Activated CD8-positive, alpha-beta memory T cell treated with anti-CD3 and anti-CD28 coated beads, Interleukin-2, amount 10 ng/mL, durations not matched to agents 7 days and 5 days (primary cell): ENCODE measurements around the gene TM9SF1. TPM values are rescaled to one million over a fixed set of nuclear protein-coding genes. Genes with fewer than 3 reads are reported as not detected.
A peak's percentile ranks its signal among the peaks of the same experiment; 100 is the strongest.

ENCODE experiments used
- ATAC-seq: fragments of 150-1000 bp; cut with Tn5 transposase; one replicate; pipeline ENCODE4 v1.10.0; 2021; ENCODE audit warnings: moderate library complexity
- CTCF ChIA-PET: fragments of 350-600 bp; sonication (Branson Sonifier 250); formaldehyde crosslinking; loops from one replicate; lab custom pipeline; 2021; ENCODE audit warnings: antibody characterized with exemption; lab: Charles Lee
- DNase-seq: peaks from one replicate; pipeline ENCODE4 v3.0.0-alpha.2; 2020
- H3K27ac Mint-ChIP-seq: one replicate; pipeline ENCODE4 v1.8.0; 2021; ENCODE audit warnings: mild to moderate bottlenecking, mixed read lengths
- H3K27me3 Mint-ChIP-seq: one replicate; pipeline ENCODE4 v1.8.0; 2021; ENCODE audit warnings: mixed read lengths
- H3K36me3 Mint-ChIP-seq: one replicate; pipeline ENCODE4 v1.8.0; 2021; ENCODE audit warnings: mild to moderate bottlenecking, mixed read lengths
- H3K4me1 Mint-ChIP-seq: one replicate; pipeline ENCODE4 v1.8.0; 2021; ENCODE audit warnings: mixed read lengths
- H3K4me3 Mint-ChIP-seq: one replicate; pipeline ENCODE4 v1.8.0; 2021; ENCODE audit warnings: mild to moderate bottlenecking, moderate library complexity, mixed read lengths
- H3K9me3 Mint-ChIP-seq: one replicate; pipeline ENCODE4 v1.8.0; 2022; ENCODE audit warnings: low read depth, mixed read lengths
- total RNA-seq, 2 experiments: library from RNA; stranded (reverse); gene quantifications; one replicate each; pipeline ENCODE4 v1.2.3, GENCODE V29; 2021

TM9SF1 gene
- total RNA-seq, 2 experiments from 2014 or later: 26.7 to 32.8 TPM

GRCh38 chr14:24177891-24178290, 17.4 kb downstream of the TM9SF1 start:
- ATAC-seq (no peak), DNase-seq (no peak)
- Mint-ChIP-seq H3K4me1 (peaks cover 10% of the 10 kb centered on the region), H3K27ac (no peak overlapping the region), H3K4me3 (no peak overlapping the region), H3K9me3 (no peaks in the 10 kb centered on the region), H3K36me3 (peaks cover 30% of the 10 kb centered on the region), H3K27me3 (no peaks in the 10 kb centered on the region)
- CTCF ChIA-PET: interaction anchor here (1.1 to 1.3 kb wide), 2 partner anchors 17 to 129 kb away, joined by 3 read pairs; partner anchors contain the start of gene IRF9

GRCh38 chr14:24177041-24177825, 18.0 kb downstream of the TM9SF1 start:
- Mint-ChIP-seq H3K36me3 (peaks cover 33% of the 10 kb centered on the region), H3K9me3 (no peaks in the 10 kb centered on the region), H3K27me3 (no peaks in the 10 kb centered on the region), H3K4me1 (peaks cover 12% of the 10 kb centered on the region), H3K27ac (no peak overlapping the region), H3K4me3 (no peak overlapping the region)
- DNase-seq (no peak), ATAC-seq (no peak)
- CTCF ChIA-PET: interaction anchor here (1.0 to 1.3 kb wide), 3 partner anchors 16 to 130 kb away, joined by 3 read pairs; partner anchors contain the start of gene IRF9

- H3K4me3 Mint-ChIP-seq: no peak overlapping the region
- H3K27me3 Mint-ChIP-seq: no peaks in the 10 kb centered on the region
- DNase-seq (no peak), ATAC-seq (no peak)
- CTCF ChIA-PET: interaction anchor here (1.0 to 1.1 kb wide), 2 partner anchors 15 to 39 kb away, joined by 3 read pairs; partner anchors contain the start of gene IRF9
- no peaks in the 10 kb centered on the region for H3K9me3 Mint-ChIP-seq
- peaks cover 17% of the 10 kb centered on the region for H3K4me1 Mint-ChIP-seq
- H3K36me3 Mint-ChIP-seq: peaks cover 35% of the 10 kb centered on the region
- no peak overlapping the region for H3K27ac Mint-ChIP-seq
Measured at GRCh38 chr14:24176599-24176998, 18.6 kb downstream of the TM9SF1 start.

- CTCF ChIA-PET: interaction anchor here (0.8 to 4.3 kb wide), 4 partner anchors 11 to 58 kb away, joined by 3 to 35 read pairs (median 3); partner anchors contain the start of genes DCAF11, IRF9 and NRL
- peak overlapping the region; percentile 69 for H3K27ac Mint-ChIP-seq
- peak overlapping the region; percentile 77 for H3K4me3 Mint-ChIP-seq
- peaks cover 37% of the 10 kb centered on the region for H3K4me1 Mint-ChIP-seq
- H3K9me3 Mint-ChIP-seq: no peaks in the 10 kb centered on the region
- no peaks in the 10 kb centered on the region for H3K27me3 Mint-ChIP-seq
- H3K36me3 Mint-ChIP-seq: peaks cover 36% of the 10 kb centered on the region
- no peak for ATAC-seq
- no peak for DNase-seq
Measured at GRCh38 chr14:24172871-24173281, 22.4 kb downstream of the TM9SF1 start.

GRCh38 chr14:24172261-24172860, 22.9 kb downstream of the TM9SF1 start:
- Mint-ChIP-seq H3K4me3 (peak overlapping the region; percentile 77), H3K4me1 (peaks cover 41% of the 10 kb centered on the region)

GRCh38 chr14:24171422-24172260, 23.6 kb downstream of the TM9SF1 start, which contains the start of gene REC8:
REC8 (plus strand) TSS chr14:24172080; CDS start chr14:24172553, 473 bp downstream.
- H3K27me3 Mint-ChIP-seq: no peaks in the 10 kb centered on the region
- no peaks in the 10 kb centered on the region for H3K9me3 Mint-ChIP-seq
- peak within 1 kb of the TSS; percentile 83 for H3K27ac Mint-ChIP-seq
- H3K4me3 Mint-ChIP-seq: peak within 1 kb of the TSS; percentile 77
- H3K4me1 Mint-ChIP-seq: peaks cover 45% of the 10 kb centered on the region
- CTCF ChIA-PET: interaction anchor here (0.6 to 4.3 kb wide), 6 partner anchors 8 to 58 kb away, joined by 3 to 35 read pairs (median 4); partner anchors contain the start of genes DCAF11, EMC9 and IRF9
- H3K36me3 Mint-ChIP-seq: peaks cover 38% of the 10 kb centered on the region
- peak; percentile 93 for DNase-seq
- ATAC-seq: peak; percentile 87

More at GRCh38 chr14:24172261-24172860, 22.9 kb downstream of the TM9SF1 start:
- CTCF ChIA-PET: interaction anchor here (0.6 to 4.3 kb wide), 3 partner anchors 11 to 58 kb away, joined by 3 to 35 read pairs (median 3); partner anchors contain the start of genes DCAF11 and IRF9
- ATAC-seq (no peak), DNase-seq (no peak)
- no peaks in the 10 kb centered on the region for H3K27me3 Mint-ChIP-seq
- peaks cover 40% of the 10 kb centered on the region for H3K36me3 Mint-ChIP-seq
- no peaks in the 10 kb centered on the region for H3K9me3 Mint-ChIP-seq
- H3K27ac Mint-ChIP-seq: peak overlapping the region; percentile 83

- H3K27me3 Mint-ChIP-seq: no peaks in the 10 kb centered on the region
- CTCF ChIA-PET: no interaction called here
- peak overlapping the region; percentile 71 for H3K27ac Mint-ChIP-seq
- H3K9me3 Mint-ChIP-seq: no peaks in the 10 kb centered on the region
- H3K4me3 Mint-ChIP-seq: no peak overlapping the region
- H3K4me1 Mint-ChIP-seq: peaks cover 64% of the 10 kb centered on the region
- DNase-seq: no peak
- H3K36me3 Mint-ChIP-seq: peaks cover 64% of the 10 kb centered on the region
- ATAC-seq: no peak
Measured at GRCh38 chr14:24167469-24168114, 27.6 kb downstream of the TM9SF1 start.

- Mint-ChIP-seq H3K27me3 (no peaks in the 10 kb centered on the region), H3K4me3 (no peak overlapping the region), H3K27ac (no peak overlapping the region), H3K9me3 (no peaks in the 10 kb centered on the region), H3K36me3 (peaks cover 76% of the 10 kb centered on the region), H3K4me1 (peaks cover 60% of the 10 kb centered on the region)
- ATAC-seq: no peak
- no peak for DNase-seq
- CTCF ChIA-PET: no interaction called here
Measured at GRCh38 chr14:24165785-24166184, 29.5 kb downstream of the TM9SF1 start.

GRCh38 chr14:24164518-24164991, 30.7 kb downstream of the TM9SF1 start:
- Mint-ChIP-seq H3K36me3 (peaks cover 79% of the 10 kb centered on the region), H3K27ac (no peak overlapping the region), H3K9me3 (no peaks in the 10 kb centered on the region), H3K27me3 (no peaks in the 10 kb centered on the region), H3K4me1 (peaks cover 64% of the 10 kb centered on the region), H3K4me3 (no peak overlapping the region)
- no peak for ATAC-seq
- DNase-seq: no peak
- CTCF ChIA-PET: no interaction called here

GRCh38 chr14:24162093-24162492, 33.1 kb downstream of the TM9SF1 start:
- CTCF ChIA-PET: interaction anchor here (1.1 to 5.0 kb wide), 20 partner anchors 9 to 146 kb away, joined by 3 to 99 read pairs (median 8); partner anchors contain the start of genes CARMIL3, CHMP4A, CIDEB and DCAF11
- ATAC-seq: no peak
- H3K9me3 Mint-ChIP-seq: no peaks in the 10 kb centered on the region
- H3K4me1 Mint-ChIP-seq: peaks cover 54% of the 10 kb centered on the region
- peaks cover 82% of the 10 kb centered on the region for H3K36me3 Mint-ChIP-seq
- no peak for DNase-seq
- no peaks in the 10 kb centered on the region for H3K27me3 Mint-ChIP-seq
- peak overlapping the region; percentile 99 for H3K27ac Mint-ChIP-seq
- H3K4me3 Mint-ChIP-seq: peak overlapping the region; percentile 93

GRCh38 chr14:24160850-24161804, 34.1 kb downstream of the TM9SF1 start, which contains the start of gene IRF9:
IRF9 (plus strand) TSS chr14:24161265; CDS start chr14:24162145, 880 bp downstream.
- no peaks in the 10 kb centered on the region for H3K27me3 Mint-ChIP-seq
- H3K27ac Mint-ChIP-seq: peak within 1 kb of the TSS; percentile 99
- no peaks in the 10 kb centered on the region for H3K9me3 Mint-ChIP-seq
- ATAC-seq: peak; percentile 87
- peaks cover 50% of the 10 kb centered on the region for H3K4me1 Mint-ChIP-seq
- peak; percentile 99 for DNase-seq
- CTCF ChIA-PET: interaction anchor here (0.6 to 5.0 kb wide), 34 partner anchors 8 to 270 kb away, joined by 3 to 99 read pairs (median 6); partner anchors contain the start of genes CARMIL3, CHMP4A, CIDEB and DCAF11
- peak within 1 kb of the TSS; percentile 93 for H3K4me3 Mint-ChIP-seq
- peaks cover 78% of the 10 kb centered on the region for H3K36me3 Mint-ChIP-seq
